ENCODE results near the gene JPH3. TPM values are rescaled to one million over a fixed set of nuclear protein-coding genes. Genes with fewer than 3 reads are reported as not detected.
A peak's percentile ranks its signal among the peaks of the same experiment; 100 is the strongest.
"Not testable (repeated sequence)": the region's sequence is repeated elsewhere in the genome, so short reads cannot be mapped to it uniquely, and the experiment has no call there.

Gene JPH3
- polyA plus RNA-seq, 6 donors from 2014 or later: not detected

DNA sequence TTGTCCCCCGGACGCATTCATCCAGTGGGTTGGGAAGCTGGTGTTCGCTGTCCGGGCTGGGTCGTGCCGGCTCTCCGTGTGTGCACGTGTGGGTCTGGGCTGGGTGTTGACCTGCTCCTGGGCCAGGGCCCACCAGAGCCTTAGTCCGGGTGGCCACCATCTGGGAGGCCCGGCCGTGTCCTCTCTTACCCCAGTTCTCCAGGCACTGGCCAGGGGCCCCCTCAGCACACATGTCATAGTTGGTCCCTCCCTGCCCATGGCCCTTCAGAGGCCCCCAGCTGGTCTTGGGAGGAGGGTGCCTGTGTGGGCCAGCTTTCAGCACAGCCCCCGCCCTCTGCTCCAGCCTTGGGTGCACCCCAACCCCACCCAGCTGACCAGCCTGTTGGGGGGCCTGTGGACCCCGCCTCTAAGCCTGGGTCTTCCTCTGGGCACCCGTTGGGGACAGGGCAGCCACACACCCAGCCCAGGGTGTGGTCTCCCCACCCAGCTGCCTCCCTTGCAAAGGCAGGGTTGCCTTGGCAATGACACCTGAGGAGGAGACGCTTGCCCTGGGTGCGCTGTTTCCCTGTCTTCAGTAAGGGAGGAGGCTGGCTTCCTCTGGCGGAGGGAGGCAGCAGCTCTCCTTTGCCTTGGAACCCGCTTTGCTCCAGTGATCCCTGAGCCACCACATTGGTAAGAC is 77.4 kb downstream of the JPH3 start:
- ATAC-seq (ENCODE audit: low read depth in 2 of 2): no peak

DNA sequence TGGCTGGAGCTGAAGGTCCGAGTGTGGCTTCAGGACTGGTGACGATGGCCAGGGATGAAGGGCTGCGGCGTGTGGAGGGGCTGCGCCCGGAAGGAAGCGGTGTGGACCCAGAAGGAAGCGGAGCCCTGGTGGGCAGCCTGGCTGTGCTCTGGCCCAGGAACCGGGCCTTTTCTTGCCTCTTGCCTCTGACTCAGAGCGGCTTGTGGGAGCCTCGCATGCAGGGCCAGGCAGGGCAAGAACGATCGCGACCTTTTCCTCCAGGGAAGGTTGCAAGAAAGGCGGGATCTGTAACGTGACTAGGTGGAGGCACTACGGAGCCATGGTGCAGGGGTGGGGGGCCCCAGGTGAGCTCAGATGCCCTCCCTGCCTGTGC is 78.0 kb downstream of the JPH3 start:
- DNase-seq: no peak
- peaks cover 0 to 6% (median 3%) of the 10 kb centered on the region in 3 donors for H3K4me1 Mint-ChIP-seq
- peaks cover 4 to 16% (median 16%) of the 10 kb centered on the region in 3 donors for H3K27me3 Mint-ChIP-seq
- H3K27ac Mint-ChIP-seq: peak overlapping the region in 1 of 6 donors; percentile 67
- H3K9me3 Mint-ChIP-seq: no peaks in the 10 kb centered on the region
- ATAC-seq (ENCODE audit: low read depth in 2 of 2): no peak
- no peaks in the 10 kb centered on the region for H3K36me3 Mint-ChIP-seq
- no peak overlapping the region for H3K4me3 Mint-ChIP-seq

More for the DNA sequence above, 77.4 kb downstream of the JPH3 start:
- Mint-ChIP-seq H3K27me3 (peaks cover 4 to 18% (median 16%) of the 10 kb centered on the region in 3 donors), H3K4me3 (no peak overlapping the region), H3K36me3 (no peaks in the 10 kb centered on the region), H3K9me3 (no peaks in the 10 kb centered on the region), H3K4me1 (peaks cover 0 to 6% (median 3%) of the 10 kb centered on the region in 3 donors), H3K27ac (no peak overlapping the region)
- DNase-seq: no peak

DNA sequence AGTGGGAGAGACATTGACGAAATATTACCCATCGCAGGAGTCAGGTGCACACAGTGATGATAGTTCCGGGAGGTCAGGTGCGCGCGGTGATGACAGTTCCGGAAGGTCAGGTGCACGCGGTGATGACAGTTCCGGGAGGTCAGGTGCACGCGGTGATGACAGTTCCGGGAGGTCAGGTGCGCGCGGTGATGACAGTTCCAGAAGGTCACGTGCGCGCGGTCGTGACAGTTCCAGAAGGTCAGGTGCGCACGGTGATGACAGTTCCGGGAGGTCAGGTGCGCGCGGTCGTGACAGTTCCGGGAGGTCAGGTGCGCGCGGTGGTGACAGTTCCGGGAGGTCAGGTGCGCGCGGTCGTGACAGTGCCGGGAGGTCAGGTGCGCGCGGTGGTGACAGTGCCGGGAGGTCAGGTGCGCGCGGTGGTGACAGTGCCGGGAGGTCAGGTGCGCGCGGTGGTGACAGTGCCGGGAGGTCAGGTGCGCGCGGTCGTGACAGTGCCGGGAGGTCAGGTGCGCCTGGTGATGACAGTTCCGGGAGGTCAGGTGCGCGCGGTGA is 78.8 kb downstream of the JPH3 start:
- ATAC-seq (ENCODE audit: low read depth in 2 of 2): not testable (repeated sequence)

GRCh38 chr16:87681981-87682570 is 79.8 kb downstream of the JPH3 start:
- Mint-ChIP-seq H3K4me1 (peaks cover 0 to 6% (median 3%) of the 10 kb centered on the region in 3 donors), H3K36me3 (no peaks in the 10 kb centered on the region), H3K27me3 (peaks cover 7 to 22% (median 11%) of the 10 kb centered on the region in 3 donors), H3K9me3 (no peaks in the 10 kb centered on the region), H3K4me3 (no peak overlapping the region), H3K27ac (no peak overlapping the region)
- DNase-seq (no peak), ATAC-seq (ENCODE audit: low read depth in 2 of 2) (peak in 1 of 2 donors; percentile 28)

More for the DNA sequence above, 78.8 kb downstream of the JPH3 start:
- H3K4me1 Mint-ChIP-seq, DNase-seq, H3K36me3 Mint-ChIP-seq, H3K4me3 Mint-ChIP-seq, H3K9me3 Mint-ChIP-seq: not testable (repeated sequence)
- peaks cover 7 to 22% (median 10%) of the 10 kb centered on the region in 3 donors for H3K27me3 Mint-ChIP-seq
- H3K27ac Mint-ChIP-seq: peak overlapping the region in 1 of 6 donors; percentile 67

DNA sequence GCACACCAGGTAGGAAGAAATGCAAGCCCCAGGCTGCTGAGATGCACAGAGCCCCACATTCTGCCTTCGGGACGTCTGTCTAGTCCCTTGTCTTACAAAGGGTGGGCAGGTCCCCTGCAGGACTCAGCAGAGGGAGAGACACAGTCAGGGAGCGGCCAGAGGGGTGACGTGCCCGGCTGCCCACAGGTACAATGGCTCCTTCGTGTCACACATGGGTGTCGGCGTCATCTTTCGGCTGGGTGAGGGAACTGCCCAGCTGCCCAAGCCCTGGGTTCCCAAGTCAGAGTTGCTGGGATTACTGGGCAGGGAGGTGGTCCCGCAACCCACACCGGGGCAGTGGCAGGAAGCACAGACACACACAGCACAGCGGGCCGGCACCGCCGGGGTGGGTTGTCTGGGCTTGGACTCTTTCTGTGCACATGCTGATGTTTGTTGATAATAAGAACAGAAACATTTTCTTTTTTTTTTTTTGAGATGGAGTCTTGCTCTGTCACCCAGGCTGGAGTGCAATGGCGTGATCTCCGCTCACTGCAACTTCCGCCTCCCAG is 80.6 kb downstream of the JPH3 start:
- Mint-ChIP-seq H3K4me1 (peaks cover 0 to 6% (median 3%) of the 10 kb centered on the region in 3 donors), H3K9me3 (no peaks in the 10 kb centered on the region), H3K27ac (peak overlapping the region in 2 of 6 donors; percentile 28 to 56), H3K36me3 (no peaks in the 10 kb centered on the region), H3K27me3 (peaks cover 7 to 22% (median 16%) of the 10 kb centered on the region in 3 donors), H3K4me3 (no peak overlapping the region)
- ATAC-seq (ENCODE audit: low read depth in 2 of 2) (no peak), DNase-seq (no peak)

DNA sequence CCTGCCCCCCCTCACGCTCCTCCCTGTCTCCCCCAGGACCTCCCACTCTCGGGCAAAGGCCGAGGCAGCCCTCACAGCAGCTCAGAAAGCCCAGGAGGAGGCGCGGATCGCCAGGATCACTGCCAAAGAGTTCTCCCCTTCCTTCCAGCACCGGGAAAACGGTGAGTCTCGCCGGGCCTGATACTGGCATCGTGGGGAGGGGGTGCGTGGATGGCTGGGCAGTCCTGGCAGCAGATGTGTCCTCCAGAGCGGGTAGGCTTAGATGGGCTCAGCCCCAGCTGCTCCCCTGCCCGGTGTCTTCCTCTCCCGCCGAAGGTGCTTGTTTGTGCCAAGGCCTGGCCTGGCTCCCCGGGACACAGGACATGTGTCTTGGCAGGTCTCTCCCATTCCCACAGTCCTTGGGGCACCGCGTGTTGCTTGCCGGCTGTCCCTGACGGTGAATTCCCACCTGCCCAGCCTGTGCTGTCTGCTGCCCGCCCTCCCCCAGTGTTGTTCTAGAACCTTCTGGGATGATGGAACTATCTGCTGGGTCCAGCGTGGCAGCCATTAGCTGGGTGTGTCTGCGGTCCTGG is 81.9 kb downstream of the JPH3 start:
- H3K27me3 Mint-ChIP-seq: peaks cover 7 to 16% (median 15%) of the 10 kb centered on the region in 3 donors
- peaks cover 0 to 6% (median 3%) of the 10 kb centered on the region in 3 donors for H3K4me1 Mint-ChIP-seq
- no peaks in the 10 kb centered on the region for H3K36me3 Mint-ChIP-seq
- H3K4me3 Mint-ChIP-seq: no peak overlapping the region
- no peak for DNase-seq
- H3K27ac Mint-ChIP-seq: no peak overlapping the region
- no peaks in the 10 kb centered on the region for H3K9me3 Mint-ChIP-seq
- ATAC-seq (ENCODE audit: low read depth in 2 of 2): no peak

GRCh38 chr16:87684711-87685404 is 82.5 kb downstream of the JPH3 start:
- Mint-ChIP-seq H3K27me3 (peaks cover 7 to 16% (median 15%) of the 10 kb centered on the region in 3 donors), H3K4me1 (peaks cover 0 to 6% (median 3%) of the 10 kb centered on the region in 3 donors), H3K4me3 (no peak overlapping the region), H3K27ac (no peak overlapping the region), H3K9me3 (no peaks in the 10 kb centered on the region), H3K36me3 (no peaks in the 10 kb centered on the region)
- ATAC-seq (ENCODE audit: low read depth in 2 of 2) (no peak), DNase-seq (no peak)

DNA sequence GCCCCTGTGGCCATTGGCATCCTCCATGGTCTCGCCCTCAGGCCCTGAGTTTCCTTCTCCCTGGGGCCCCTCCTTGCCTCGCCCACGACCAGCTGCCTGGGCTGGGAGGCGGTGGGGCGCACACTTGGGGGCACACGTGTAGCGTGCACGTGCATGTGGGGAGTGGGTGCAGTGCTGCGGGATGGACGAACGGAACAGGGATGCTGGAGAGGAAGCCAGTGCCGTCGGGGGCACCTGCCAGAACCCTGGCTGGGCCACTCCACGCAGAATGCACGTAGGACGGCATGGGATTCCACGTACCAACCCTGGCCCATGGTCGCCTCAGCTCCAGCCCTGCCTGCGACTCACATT is 83.1 kb downstream of the JPH3 start:
- no peaks in the 10 kb centered on the region for H3K9me3 Mint-ChIP-seq
- H3K27ac Mint-ChIP-seq: no peak overlapping the region
- H3K27me3 Mint-ChIP-seq: peaks cover 7 to 16% (median 14%) of the 10 kb centered on the region in 3 donors
- ATAC-seq (ENCODE audit: low read depth in 2 of 2) (no peak), DNase-seq (no peak)
- H3K4me3 Mint-ChIP-seq: no peak overlapping the region
- H3K36me3 Mint-ChIP-seq: no peaks in the 10 kb centered on the region
- H3K4me1 Mint-ChIP-seq: peaks cover 0 to 6% (median 3%) of the 10 kb centered on the region in 3 donors

- no peaks in the 10 kb centered on the region for H3K9me3 Mint-ChIP-seq
- no peak overlapping the region for H3K4me3 Mint-ChIP-seq
- ATAC-seq (ENCODE audit: low read depth in 2 of 2) (no peak), DNase-seq (no peak)
- H3K27me3 Mint-ChIP-seq: peaks cover 7 to 16% (median 10%) of the 10 kb centered on the region in 3 donors
- no peaks in the 10 kb centered on the region for H3K36me3 Mint-ChIP-seq
- H3K4me1 Mint-ChIP-seq: peaks cover 0 to 6% (median under 1%) of the 10 kb centered on the region in 3 donors
- H3K27ac Mint-ChIP-seq: no peak overlapping the region
Observed at GRCh38 chr16:87685766-87686165, 83.5 kb downstream of the JPH3 start.

DNA sequence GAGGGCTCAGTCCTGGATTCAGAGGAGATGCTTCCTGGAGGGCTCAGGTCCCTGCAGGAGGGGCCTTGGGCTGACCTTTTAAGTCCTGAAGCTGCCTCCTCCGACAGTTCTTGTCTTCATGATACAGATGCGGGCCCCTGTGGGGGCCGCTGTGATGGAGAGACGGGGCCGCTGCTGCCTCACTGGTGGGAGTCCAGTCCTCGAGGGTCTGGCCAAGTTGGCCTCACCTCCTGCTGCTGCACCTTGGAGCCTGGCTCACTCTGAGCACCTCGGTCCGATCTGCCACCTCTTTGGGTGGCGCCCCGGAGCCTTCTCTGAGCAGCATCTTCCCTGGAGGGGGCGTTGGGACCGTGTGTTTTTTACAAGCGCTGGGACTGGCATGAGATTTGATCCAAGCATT is 84.4 kb downstream of the JPH3 start:
- Mint-ChIP-seq H3K9me3 (no peaks in the 10 kb centered on the region), H3K4me3 (no peak overlapping the region), H3K27me3 (peaks cover 6 to 16% (median 7%) of the 10 kb centered on the region in 3 donors), H3K4me1 (peaks cover 0 to 6% (median 0%) of the 10 kb centered on the region in 3 donors), H3K36me3 (no peaks in the 10 kb centered on the region), H3K27ac (no peak overlapping the region)
- ATAC-seq (ENCODE audit: low read depth in 2 of 2) (no peak), DNase-seq (no peak)

GRCh38 chr16:87687126-87687910 is 85.0 kb downstream of the JPH3 start:
- no peaks in the 10 kb centered on the region for H3K9me3 Mint-ChIP-seq
- no peak overlapping the region for H3K4me3 Mint-ChIP-seq
- H3K4me1 Mint-ChIP-seq: peaks cover 0 to 3% (median 0%) of the 10 kb centered on the region in 3 donors
- ATAC-seq (ENCODE audit: low read depth in 2 of 2) (no peak), DNase-seq (no peak)
- no peak overlapping the region for H3K27ac Mint-ChIP-seq
- H3K27me3 Mint-ChIP-seq: peaks cover 4 to 14% (median 6%) of the 10 kb centered on the region in 3 donors
- H3K36me3 Mint-ChIP-seq: no peaks in the 10 kb centered on the region

DNA sequence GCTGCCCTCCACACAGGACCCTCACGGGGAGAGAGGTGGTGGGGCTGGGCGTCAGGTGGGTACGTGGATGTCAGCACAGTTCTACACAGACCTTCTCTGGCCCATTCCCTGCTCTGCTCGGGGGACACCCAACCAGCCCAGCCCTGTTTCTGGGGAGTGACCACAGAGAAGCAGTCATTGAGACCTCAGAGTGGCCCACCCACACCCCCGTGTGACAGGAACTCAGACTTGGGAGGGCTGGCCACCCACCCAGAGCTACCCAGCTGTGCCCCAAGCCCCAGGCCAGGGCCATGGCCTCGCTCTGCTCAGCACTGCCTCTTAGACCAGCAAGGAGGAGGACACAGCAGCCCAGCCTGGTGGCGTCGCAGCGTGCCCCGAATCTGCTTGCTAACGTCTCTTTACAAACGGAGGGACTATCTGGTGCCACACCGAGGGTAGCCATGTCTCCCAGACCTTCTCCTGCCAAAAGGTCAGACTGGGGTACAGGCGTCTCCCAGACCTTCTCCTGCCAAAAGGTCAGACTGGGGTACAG is 85.8 kb downstream of the JPH3 start:
- Mint-ChIP-seq H3K27ac (no peak overlapping the region), H3K36me3 (no peaks in the 10 kb centered on the region), H3K4me1 (no peaks in the 10 kb centered on the region), H3K27me3 (peaks cover 4 to 6% (median 6%) of the 10 kb centered on the region in 3 donors), H3K4me3 (no peak overlapping the region), H3K9me3 (no peaks in the 10 kb centered on the region)
- ATAC-seq (ENCODE audit: low read depth in 2 of 2): no peak
- no peak for DNase-seq

Measured in naive B cell (primary cell).